Endothelial cell of umbilical vein (primary cell): ENCODE data around the gene ICOSLG. TPM values are rescaled to one million over a fixed set of nuclear protein-coding genes. Genes with fewer than 3 reads are reported as not detected.

Source experiments
- BruUV-seq: library from RNA; stranded (reverse); fragments of 400-500 nt; replicated peaks from 2 replicates; lab custom pipeline; 2021; lab: Mats Ljungman, UMichigan
- CTCF ChIA-PET: fragments of 300-600, 350-600 bp; sonication (Branson Sonifier 250); formaldehyde crosslinking; loops from one replicate; lab custom pipeline; 2021; ENCODE audit warnings: antibody characterized with exemption, inconsistent platforms; lab: Charles Lee
- POLR2A ChIA-PET: fragments of 300-600, 350-600 bp; sonication (Branson Sonifier 250); formaldehyde crosslinking; loops from one replicate; lab custom pipeline; 2021; ENCODE audit warnings: antibody characterized with exemption, inconsistent platforms; lab: Charles Lee
- DNase-seq: peaks from one replicate; pipeline ENCODE4 v3.0.0-alpha.2; 2011; ENCODE audit warnings: low read depth, low spot score
- FAIRE-seq: peaks from 2 replicates; lab custom pipeline; 2011; peaks lifted over from hg19 to GRCh38; lab: Jason Lieb, UNC
- H2AFZ ChIP-seq: 2 replicates; pipeline ENCODE4 v1.6.0; 2012; ENCODE audit warnings: low read depth, low read length, control low read depth, inconsistent platforms
- H3K27ac ChIP-seq: 2 replicates; pipeline ENCODE4 v1.5.1; 2011; ENCODE audit warnings: low read depth, mild to moderate bottlenecking, control low read depth, low read length, moderate library complexity; ENCODE audit not compliant: insufficient read depth
- H3K27me3 ChIP-seq, 2 experiments: 2 replicates each; pipeline versions ENCODE4 v1.6.0 to v1.6.1; 2011; ENCODE audit warnings: low read length in 2 of 2, mixed read lengths in 1 of 2; ENCODE audit not compliant: control insufficient read depth in 2 of 2, insufficient read depth in 2 of 2
- H3K36me3 ChIP-seq, 2 experiments: 2 replicates in 1 of 2; 3 replicates in 1 of 2; pipeline ENCODE4 v1.5.1; 2011; ENCODE audit warnings: low read length in 2 of 2, mild to moderate bottlenecking in 1 of 2, moderate library complexity in 1 of 2; ENCODE audit not compliant: control insufficient read depth in 2 of 2, insufficient read depth in 2 of 2; ENCODE audit errors: extremely low read depth in 1 of 2
- H3K4me1 ChIP-seq: 3 replicates; pipeline ENCODE4 v1.5.1; 2011; ENCODE audit warnings: mild to moderate bottlenecking, low read length; ENCODE audit not compliant: control insufficient read depth, insufficient read depth; ENCODE audit errors: extremely low read depth
- H3K4me2 ChIP-seq: 2 replicates; pipeline ENCODE4 v1.6.1; 2011; ENCODE audit warnings: low read length, control low read depth, mixed read lengths; ENCODE audit not compliant: insufficient read depth
- H3K4me3 ChIP-seq, 3 experiments: fragments of 200-600 bp in 1 of 3; sonication (generic), shearing (Covaris generic) in 1 of 3; replicated peaks in 1 of 3; 2 replicates each; pipeline ENCODE4 v1.5.1; 2011 to 2016; ENCODE audit warnings: control low read depth in 3 of 3, low read length in 3 of 3, mild to moderate bottlenecking in 2 of 3, inconsistent platforms in 1 of 3, low read depth in 1 of 3, moderate library complexity in 1 of 3; ENCODE audit not compliant: insufficient read depth in 1 of 3
- H3K79me2 ChIP-seq: 2 replicates; pipeline ENCODE4 v1.6.0; 2012; ENCODE audit warnings: low read length, inconsistent platforms; ENCODE audit not compliant: control insufficient read depth, insufficient read depth
- H3K9ac ChIP-seq: replicated peaks from 2 replicates; pipeline ENCODE3; 2011; ENCODE audit warnings: low read length, control low read depth; ENCODE audit not compliant: insufficient read depth; ENCODE audit errors: extremely low read depth
- H3K9me1 ChIP-seq: replicated peaks from 3 replicates; pipeline ENCODE4 v1.6.0; 2011; ENCODE audit warnings: mild to moderate bottlenecking, low read length; ENCODE audit not compliant: control insufficient read depth, insufficient read depth; ENCODE audit errors: extremely low read depth
- H3K9me3 ChIP-seq: replicated peaks from 2 replicates; pipeline ENCODE4 v1.5.1; 2012; ENCODE audit warnings: low read length, inconsistent platforms; ENCODE audit not compliant: control insufficient read depth, insufficient read depth
- H4K20me1 ChIP-seq: replicated peaks from 2 replicates; pipeline ENCODE3; 2011; ENCODE audit warnings: mild to moderate bottlenecking, low read length; ENCODE audit not compliant: control insufficient read depth, insufficient read depth; ENCODE audit errors: extremely low read depth
- EZH2 ChIP-seq: IDR thresholded peaks from 2 replicates; pipeline ENCODE4 v1.6.1; 2012; ENCODE audit warnings: borderline replicate concordance, low read depth, mild to moderate bottlenecking, moderate library complexity, low read length, inconsistent platforms; ENCODE audit not compliant: severe bottlenecking
- FOS ChIP-seq: IDR thresholded peaks from 2 replicates; pipeline ENCODE4 v1.6.1; 2011; ENCODE audit warnings: mild to moderate bottlenecking, low read length, moderate library complexity, borderline replicate concordance; ENCODE audit not compliant: insufficient read depth
- GATA2 ChIP-seq: IDR thresholded peaks from 2 replicates; pipeline ENCODE4 v1.7.0; 2011; ENCODE audit warnings: low read depth, mild to moderate bottlenecking, moderate library complexity, mixed read lengths, low read length; ENCODE audit not compliant: insufficient read length, insufficient read depth
- JUN ChIP-seq: IDR thresholded peaks from 2 replicates; pipeline ENCODE4 v1.6.1; 2011; ENCODE audit warnings: borderline replicate concordance, low read depth; ENCODE audit not compliant: insufficient read length, insufficient read depth
- MYC ChIP-seq: IDR thresholded peaks from one replicate; pipeline ENCODE4 v1.6.1; 2011; ENCODE audit warnings: mild to moderate bottlenecking, low read depth, low read length
- POLR2A ChIP-seq: IDR thresholded peaks from 2 replicates; pipeline ENCODE4 v1.6.1; 2012; ENCODE audit warnings: low read depth, mild to moderate bottlenecking, control low read depth, low read length
- POLR2AphosphoS5 ChIP-seq: IDR thresholded peaks from 2 replicates; pipeline ENCODE4 v1.6.1; 2012; ENCODE audit warnings: low read depth, mild to moderate bottlenecking, control low read depth, low read length, moderate library complexity; ENCODE audit not compliant: insufficient read depth
- dilution Hi-C: fragments of 300-500 bp; cut with MboI; formaldehyde crosslinking; loops from one replicate; pipeline ENCODE4 v1.15.0; 2019; ENCODE audit warnings: low sequenced_read_pairs; ENCODE audit not compliant: extremely low pct_ligation_motif_present
- intact Hi-C: fragments of 100-400 bp; cut with micrococcal nuclease; formaldehyde crosslinking; loops from one replicate; pipeline ENCODE4 v1.10.0; 2022
- polyA plus RNA-seq, 4 experiments: library from polyadenylated mRNA; depleted of rRNA in 3 of 4; stranded (reverse) in 3 of 4; unstranded in 1 of 4; fragments of >200 nt; gene quantifications; 2 replicates each; pipeline versions ENCODE4 v1.2.1 to v1.2.3, GENCODE V29; 2011 to 2012; ENCODE audit warnings: missing spikeins in 1 of 4
- total RNA-seq: library from RNA; stranded (reverse); gene quantifications from 2 replicates; pipeline ENCODE4 v1.2.3, GENCODE V29; 2021
- TF ChIP-seq, protein P1 (sequence below): IDR thresholded peaks from 2 replicates; pipeline ENCODE4 v1.6.1; 2011; ENCODE audit not compliant: insufficient read depth, insufficient read length
- TF ChIP-seq, protein P2 (sequence below), 2 donors: IDR thresholded peaks; 1 replicate in 1 of 2; 2 replicates in 1 of 2; pipeline ENCODE4 v1.5.1; 2011; ENCODE audit warnings: low read length in 2 of 2, mild to moderate bottlenecking in 2 of 2, moderate library complexity in 2 of 2, control low read depth in 1 of 2, inconsistent platforms in 1 of 2, low read depth in 1 of 2; ENCODE audit not compliant: insufficient read depth in 1 of 2; ENCODE audit errors: extremely low read depth in 1 of 2

The ICOSLG gene
- total and polyA plus RNA-seq, 2 donors (not counting 3 experiments of a cell fraction or from before 2014, with no cell fraction given) = 0.91 to 2.9 TPM

- Histone ChIP-seq H3K36me3 (no peaks in the 10 kb centered on the region), H2AFZ (no peak overlapping the region), H3K9ac (no peak overlapping the region), H3K9me1 (no peaks in the 10 kb centered on the region), H3K4me3 (no peak overlapping the region), H3K27me3 (peaks cover 0 to 2% of the 10 kb centered on the region in 2 experiments), H3K79me2 (no peaks in the 10 kb centered on the region), H4K20me1 (no peaks in the 10 kb centered on the region), H3K4me2 (no peak overlapping the region), H3K4me1 (no peaks in the 10 kb centered on the region), H3K27ac (no peak overlapping the region), H3K9me3 (no peaks in the 10 kb centered on the region)
- ChIA-PET POLR2A (no interaction called here), CTCF (no interaction called here)
- intact Hi-C loops = no loop called here
- FAIRE-seq (no peak), DNase-seq (no peak)
- dilution Hi-C loops = no loop called here
- BruUV-seq = no TSS peak
- TF ChIP-seq FOS (no peak), JUN (no peak), GATA2 (no peak), POLR2A (no peak), POLR2AphosphoS5 (no peak), MYC (no peak), EZH2 (no peak)
- TF ChIP-seq, protein P1, sequence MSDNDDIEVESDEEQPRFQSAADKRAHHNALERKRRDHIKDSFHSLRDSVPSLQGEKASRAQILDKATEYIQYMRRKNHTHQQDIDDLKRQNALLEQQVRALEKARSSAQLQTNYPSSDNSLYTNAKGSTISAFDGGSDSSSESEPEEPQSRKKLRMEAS = no peak
- TF ChIP-seq, protein P2, sequence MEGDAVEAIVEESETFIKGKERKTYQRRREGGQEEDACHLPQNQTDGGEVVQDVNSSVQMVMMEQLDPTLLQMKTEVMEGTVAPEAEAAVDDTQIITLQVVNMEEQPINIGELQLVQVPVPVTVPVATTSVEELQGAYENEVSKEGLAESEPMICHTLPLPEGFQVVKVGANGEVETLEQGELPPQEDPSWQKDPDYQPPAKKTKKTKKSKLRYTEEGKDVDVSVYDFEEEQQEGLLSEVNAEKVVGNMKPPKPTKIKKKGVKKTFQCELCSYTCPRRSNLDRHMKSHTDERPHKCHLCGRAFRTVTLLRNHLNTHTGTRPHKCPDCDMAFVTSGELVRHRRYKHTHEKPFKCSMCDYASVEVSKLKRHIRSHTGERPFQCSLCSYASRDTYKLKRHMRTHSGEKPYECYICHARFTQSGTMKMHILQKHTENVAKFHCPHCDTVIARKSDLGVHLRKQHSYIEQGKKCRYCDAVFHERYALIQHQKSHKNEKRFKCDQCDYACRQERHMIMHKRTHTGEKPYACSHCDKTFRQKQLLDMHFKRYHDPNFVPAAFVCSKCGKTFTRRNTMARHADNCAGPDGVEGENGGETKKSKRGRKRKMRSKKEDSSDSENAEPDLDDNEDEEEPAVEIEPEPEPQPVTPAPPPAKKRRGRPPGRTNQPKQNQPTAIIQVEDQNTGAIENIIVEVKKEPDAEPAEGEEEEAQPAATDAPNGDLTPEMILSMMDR (IDR thresholded peaks at IDR 0.05; ENCODE audit: extremely low read depth in 1 of 2, insufficient read depth in 1 of 2, low read depth in 1 of 2, low read length in 2 of 2) = no peak
Observed at GRCh38 chr21:44262338-44263056, 21.8 kb upstream of the ICOSLG start.
